Measurements from ENCODE around the gene MGAT5.
A peak's percentile ranks its signal among the peaks of the same experiment; 100 is the strongest.

The MGAT5 gene

DNA sequence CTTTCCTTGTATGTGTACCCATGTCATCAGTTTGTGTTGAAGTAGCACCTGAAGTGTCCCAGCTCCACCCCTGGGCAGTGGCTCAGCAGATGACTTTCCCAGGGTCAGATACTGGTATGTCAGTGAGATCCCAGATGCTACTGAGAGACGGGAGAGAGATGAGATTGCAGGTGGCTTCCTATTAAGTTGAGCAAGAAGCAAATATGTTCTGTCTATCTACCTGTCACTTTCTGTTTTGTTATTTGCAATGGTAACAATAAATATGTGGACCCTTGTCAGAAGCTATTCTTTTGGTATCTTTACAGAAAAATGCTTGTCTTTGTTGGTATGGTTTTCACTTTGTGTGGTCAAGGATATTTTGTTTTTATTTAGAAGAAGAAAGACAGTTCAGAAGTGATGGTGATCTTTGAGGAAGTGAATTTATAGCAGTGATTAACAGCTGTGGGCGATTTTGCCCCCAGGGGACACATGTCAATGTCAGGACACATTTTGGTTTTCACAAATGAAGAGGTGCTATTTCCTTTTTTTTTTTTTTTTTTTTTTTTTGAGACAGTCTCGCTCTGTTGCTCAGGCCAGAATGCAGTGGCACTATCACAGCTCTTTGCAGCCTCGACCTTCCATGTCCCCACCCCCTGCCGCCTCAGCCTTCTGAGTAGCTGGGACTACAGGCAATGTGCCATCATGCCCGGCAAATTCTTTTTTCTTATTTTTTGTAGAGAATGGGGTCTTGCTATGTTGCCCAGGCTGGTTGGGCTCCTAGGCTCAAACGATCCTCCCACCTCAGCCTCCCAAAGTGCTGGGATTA lies 21.4 kb downstream of the MGAT5 start:
- TF ChIP-seq MYC (IDR thresholded peaks at IDR 0.05; ENCODE audit: low read depth, low read length) (no peak), POLR2A (IDR thresholded peaks at IDR 0.05; ENCODE audit: extremely low read depth, insufficient read length) (no peak)
- peak; percentile 69 for DNase-seq (ENCODE audit: low read depth)
- no peak overlapping the region for H3K4me3 ChIP-seq (ENCODE audit: low read depth, low read length)

DNA sequence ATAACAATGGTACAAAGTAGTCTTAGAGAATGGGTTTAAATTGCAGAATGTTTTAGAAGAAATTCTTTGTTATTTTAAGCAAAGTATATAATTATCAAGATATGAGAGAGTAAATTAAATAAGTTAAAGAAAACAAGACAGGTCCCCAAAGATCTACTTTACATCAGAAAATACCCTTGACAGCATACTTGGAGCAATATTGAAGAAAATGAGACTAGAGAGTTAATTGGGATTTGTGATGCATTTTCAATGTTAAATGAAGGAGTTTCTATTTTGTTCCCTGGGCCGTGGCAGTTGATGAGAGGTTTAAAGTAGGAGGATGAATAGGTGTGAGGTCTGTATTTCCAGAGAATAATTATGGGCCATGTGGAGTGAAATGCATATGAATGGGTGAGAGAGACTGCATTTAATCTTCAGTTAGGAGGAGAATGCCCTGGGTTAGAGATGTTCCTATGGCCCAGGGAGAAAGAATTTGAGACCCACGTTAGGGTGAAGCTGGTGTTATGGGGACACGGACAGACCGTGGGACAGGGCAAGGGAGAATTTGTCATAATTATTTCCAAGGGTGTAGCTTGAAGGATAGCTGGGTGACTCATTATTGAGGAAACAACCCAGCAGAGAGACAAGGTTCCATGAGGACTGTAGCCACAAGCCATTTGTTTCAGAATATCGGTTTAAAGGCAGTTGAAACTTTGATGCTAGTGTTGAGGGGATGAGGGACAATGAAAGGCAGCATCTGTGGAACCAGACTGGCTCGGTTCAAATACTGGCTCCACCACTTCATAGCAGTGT lies 22.7 kb downstream of the MGAT5 start:
- TF ChIP-seq, protein P1, sequence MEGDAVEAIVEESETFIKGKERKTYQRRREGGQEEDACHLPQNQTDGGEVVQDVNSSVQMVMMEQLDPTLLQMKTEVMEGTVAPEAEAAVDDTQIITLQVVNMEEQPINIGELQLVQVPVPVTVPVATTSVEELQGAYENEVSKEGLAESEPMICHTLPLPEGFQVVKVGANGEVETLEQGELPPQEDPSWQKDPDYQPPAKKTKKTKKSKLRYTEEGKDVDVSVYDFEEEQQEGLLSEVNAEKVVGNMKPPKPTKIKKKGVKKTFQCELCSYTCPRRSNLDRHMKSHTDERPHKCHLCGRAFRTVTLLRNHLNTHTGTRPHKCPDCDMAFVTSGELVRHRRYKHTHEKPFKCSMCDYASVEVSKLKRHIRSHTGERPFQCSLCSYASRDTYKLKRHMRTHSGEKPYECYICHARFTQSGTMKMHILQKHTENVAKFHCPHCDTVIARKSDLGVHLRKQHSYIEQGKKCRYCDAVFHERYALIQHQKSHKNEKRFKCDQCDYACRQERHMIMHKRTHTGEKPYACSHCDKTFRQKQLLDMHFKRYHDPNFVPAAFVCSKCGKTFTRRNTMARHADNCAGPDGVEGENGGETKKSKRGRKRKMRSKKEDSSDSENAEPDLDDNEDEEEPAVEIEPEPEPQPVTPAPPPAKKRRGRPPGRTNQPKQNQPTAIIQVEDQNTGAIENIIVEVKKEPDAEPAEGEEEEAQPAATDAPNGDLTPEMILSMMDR (IDR thresholded peaks at IDR 0.05; ENCODE audit: low read depth, low read length): no peak
- TF ChIP-seq POLR2A (IDR thresholded peaks at IDR 0.05; ENCODE audit: extremely low read depth, insufficient read length): no peak
- TF ChIP-seq MYC (IDR thresholded peaks at IDR 0.05; ENCODE audit: low read depth, low read length): no peak
- TF ChIP-seq, protein P2, sequence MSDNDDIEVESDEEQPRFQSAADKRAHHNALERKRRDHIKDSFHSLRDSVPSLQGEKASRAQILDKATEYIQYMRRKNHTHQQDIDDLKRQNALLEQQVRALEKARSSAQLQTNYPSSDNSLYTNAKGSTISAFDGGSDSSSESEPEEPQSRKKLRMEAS (IDR thresholded peaks at IDR 0.05; ENCODE audit: low read depth, low read length): no peak
- DNase-seq (ENCODE audit: low read depth): no peak
- no peak overlapping the region for H3K4me3 ChIP-seq (ENCODE audit: low read depth, low read length)

DNA sequence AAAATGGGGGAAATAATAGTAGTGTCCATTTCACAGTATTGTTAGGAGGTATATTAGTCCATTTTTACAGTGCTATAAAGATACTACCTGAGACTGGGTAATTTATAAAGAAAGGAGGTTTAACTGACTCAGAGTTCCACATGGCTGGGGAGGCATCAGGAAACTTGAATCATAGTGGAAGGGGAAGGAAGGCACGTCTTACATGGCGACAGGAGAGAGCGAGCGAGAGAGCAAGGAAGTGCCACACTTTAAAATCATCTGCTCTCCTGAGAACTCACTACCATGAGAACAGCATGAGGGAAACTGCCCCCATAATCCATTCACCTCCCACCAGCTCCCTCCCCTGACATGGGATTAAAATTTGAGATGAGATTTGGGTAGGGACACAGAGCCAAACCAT lies 23.4 kb downstream of the MGAT5 start:
- no peak overlapping the region for H3K4me3 ChIP-seq (ENCODE audit: low read depth, low read length)
- no peak for DNase-seq (ENCODE audit: low read depth)
- no peak for TF ChIP-seq POLR2A (IDR thresholded peaks at IDR 0.05; ENCODE audit: extremely low read depth, insufficient read length)

DNA sequence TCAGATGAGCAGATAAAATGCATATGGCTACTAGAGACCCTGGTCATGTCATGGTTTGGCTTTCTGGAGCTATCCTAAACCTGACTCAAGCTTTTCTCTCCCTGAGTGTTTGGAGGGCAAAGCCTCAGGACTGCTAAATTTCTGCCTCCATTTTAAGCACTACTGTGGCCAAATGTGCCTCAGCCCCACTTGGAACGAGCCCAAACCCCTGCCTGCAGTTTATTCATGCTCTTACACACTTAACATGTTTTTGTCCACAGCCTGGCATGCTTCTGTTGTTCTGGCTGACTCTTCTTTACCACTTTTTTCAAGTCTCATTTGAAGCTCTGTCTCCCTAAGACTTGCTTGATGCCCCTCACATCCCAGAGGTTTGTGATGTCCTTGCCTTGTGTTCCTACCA lies 24.7 kb downstream of the MGAT5 start:
- DNase-seq (ENCODE audit: low read depth): no peak
- TF ChIP-seq MYC (IDR thresholded peaks at IDR 0.05; ENCODE audit: low read depth, low read length) (no peak), POLR2A (IDR thresholded peaks at IDR 0.05; ENCODE audit: extremely low read depth, insufficient read length) (no peak)
- TF ChIP-seq, protein P2 (IDR thresholded peaks at IDR 0.05; ENCODE audit: low read depth, low read length): no peak
- TF ChIP-seq, protein P1 (IDR thresholded peaks at IDR 0.05; ENCODE audit: low read depth, low read length): no peak
- H3K4me3 ChIP-seq (ENCODE audit: low read depth, low read length): no peak overlapping the region

DNA sequence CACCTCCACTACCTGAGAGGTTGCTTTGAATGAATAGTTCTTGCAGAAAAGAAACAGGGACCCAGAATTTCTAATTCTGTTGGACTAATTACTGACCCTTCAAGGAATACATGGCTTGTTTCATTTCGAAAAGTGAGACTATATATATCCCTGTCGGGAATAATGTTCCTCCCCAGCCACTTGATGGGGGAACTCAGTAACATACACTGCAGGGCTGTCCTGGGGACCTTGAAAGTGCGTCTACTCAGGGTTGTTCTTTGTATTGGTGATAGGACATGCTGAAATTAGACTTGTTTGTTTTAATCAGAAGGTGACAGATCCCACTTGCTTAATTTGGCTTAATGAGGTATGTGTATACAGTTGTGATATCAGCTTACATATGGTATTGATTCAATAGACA lies 25.5 kb downstream of the MGAT5 start:
- DNase-seq (ENCODE audit: low read depth): no peak
- TF ChIP-seq POLR2A (IDR thresholded peaks at IDR 0.05; ENCODE audit: extremely low read depth, insufficient read length) (no peak), MYC (IDR thresholded peaks at IDR 0.05; ENCODE audit: low read depth, low read length) (no peak)
- TF ChIP-seq, protein P2 (IDR thresholded peaks at IDR 0.05; ENCODE audit: low read depth, low read length): no peak
- TF ChIP-seq, protein P1 (IDR thresholded peaks at IDR 0.05; ENCODE audit: low read depth, low read length): no peak
- no peak overlapping the region for H3K4me3 ChIP-seq (ENCODE audit: low read depth, low read length)

DNA sequence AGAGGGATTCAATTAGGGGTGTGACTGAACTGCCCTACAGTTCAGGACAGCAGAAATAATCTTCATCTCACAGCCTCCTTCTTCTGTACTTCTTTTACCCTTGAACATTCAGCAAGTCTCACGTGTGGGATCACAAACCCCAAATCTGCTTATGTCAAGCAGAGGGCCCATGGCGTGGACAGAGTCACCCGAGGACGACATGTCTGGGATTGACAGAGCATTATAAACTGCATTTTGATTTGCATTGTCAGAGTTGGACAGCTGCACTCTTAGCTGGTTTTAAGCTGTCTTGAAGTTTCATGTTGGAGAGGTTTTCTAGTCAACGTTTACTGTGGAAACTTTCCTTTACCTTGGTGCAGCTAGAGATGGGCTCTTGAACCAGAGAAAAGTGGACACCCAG lies 26.4 kb downstream of the MGAT5 start:
- H3K4me3 ChIP-seq (ENCODE audit: low read depth, low read length): no peak overlapping the region
- TF ChIP-seq, protein P2 (IDR thresholded peaks at IDR 0.05; ENCODE audit: low read depth, low read length): no peak
- no peak for TF ChIP-seq POLR2A (IDR thresholded peaks at IDR 0.05; ENCODE audit: extremely low read depth, insufficient read length)
- TF ChIP-seq, protein P1 (IDR thresholded peaks at IDR 0.05; ENCODE audit: low read depth, low read length): no peak
- no peak for DNase-seq (ENCODE audit: low read depth)

Data from NB4 (cell line).